Activated CD4-positive, alpha-beta T cell treated with anti-CD3 and anti-CD28 coated beads, Interleukin-2, amount 50 U/mL, for 16 hours (primary cell): ENCODE results near the gene VTCN1.

Experiments
- DNase-seq: peaks from one replicate; pipeline ENCODE4 v3.0.0-alpha.2; 2020

The VTCN1 gene

GRCh38 chr1:117208580-117208979 lies 2.1 kb downstream of the VTCN1 start:
- DNase-seq = no peak

GRCh38 chr1:117205368-117205767 lies 5.4 kb downstream of the VTCN1 start:
- DNase-seq = no peak

- DNase-seq = no peak
Observed at GRCh38 chr1:117201808-117202207, 8.9 kb downstream of the VTCN1 start.

- DNase-seq = no peak
Observed at GRCh38 chr1:117198097-117198496, 12.6 kb downstream of the VTCN1 start.

DNA sequence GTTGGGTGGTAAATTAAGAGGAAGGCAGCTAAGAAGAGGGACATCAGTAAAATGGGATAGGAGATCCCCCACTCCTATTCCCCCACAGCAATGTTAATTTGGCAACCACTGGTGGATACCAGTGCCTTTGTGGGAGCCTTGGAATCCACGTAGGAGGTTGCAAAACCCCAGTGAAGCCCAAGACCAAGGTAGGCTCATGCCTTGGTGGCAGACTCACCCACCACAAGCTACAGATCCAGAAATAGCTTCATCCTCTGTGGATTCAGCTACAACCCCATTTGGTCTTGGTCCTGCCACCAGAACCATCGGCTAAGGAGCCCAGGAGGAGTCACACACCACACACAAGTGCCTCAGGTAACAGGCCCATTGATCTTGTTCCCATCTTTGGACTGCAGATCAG lies 21.0 kb downstream of the VTCN1 start:
- no peak for DNase-seq

- DNase-seq = no peak
Observed at GRCh38 chr1:117188816-117189437, 21.8 kb downstream of the VTCN1 start.

DNA sequence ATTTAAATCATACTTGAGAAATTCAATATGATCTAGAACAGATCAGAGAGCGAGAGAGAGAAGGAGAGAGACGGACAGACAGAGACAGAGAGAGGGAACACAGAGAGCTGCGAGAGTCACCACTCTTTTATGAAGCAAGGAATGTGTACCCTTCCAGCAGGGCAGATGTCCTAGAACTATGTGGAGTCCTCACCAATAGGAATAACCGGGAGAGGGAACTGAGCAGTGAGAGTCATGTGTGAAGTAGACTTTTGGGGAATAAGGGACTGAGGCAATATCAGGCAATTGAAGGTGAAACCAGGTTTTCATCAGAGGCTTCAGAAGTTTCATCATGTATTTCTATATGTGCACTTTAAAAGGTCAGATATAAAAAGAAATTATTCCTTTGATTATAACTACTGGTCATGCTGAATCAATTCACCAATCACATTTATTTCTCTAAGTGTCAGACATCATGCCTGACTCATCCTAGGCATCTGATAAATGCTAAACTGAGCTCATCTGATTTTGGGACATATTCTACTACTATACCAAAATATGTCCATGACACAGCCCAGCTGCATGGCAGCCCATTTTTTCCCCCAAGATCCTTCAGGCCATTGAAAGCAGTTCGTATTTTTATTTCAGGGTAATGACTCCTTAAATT lies 22.4 kb downstream of the VTCN1 start:
- DNase-seq = no peak

DNA sequence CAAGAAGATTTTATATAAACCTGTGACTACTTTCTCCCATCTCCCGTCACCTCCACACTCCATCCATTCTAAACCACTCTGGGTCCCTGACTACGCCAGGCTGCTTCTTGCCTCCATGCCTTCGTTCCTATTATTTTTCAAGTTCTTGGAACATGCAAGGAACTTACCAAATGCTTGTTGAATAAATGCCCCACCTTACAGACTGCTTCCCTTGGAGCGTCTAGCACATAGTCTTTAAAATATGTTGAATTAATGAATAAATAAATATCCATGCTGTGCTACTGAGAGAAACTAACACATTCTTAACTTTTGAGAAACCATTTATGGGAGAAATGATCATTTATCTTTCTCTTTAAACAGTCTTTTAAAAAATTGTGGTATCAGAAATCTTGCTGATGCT lies 27.6 kb downstream of the VTCN1 start:
- no peak for DNase-seq

DNA sequence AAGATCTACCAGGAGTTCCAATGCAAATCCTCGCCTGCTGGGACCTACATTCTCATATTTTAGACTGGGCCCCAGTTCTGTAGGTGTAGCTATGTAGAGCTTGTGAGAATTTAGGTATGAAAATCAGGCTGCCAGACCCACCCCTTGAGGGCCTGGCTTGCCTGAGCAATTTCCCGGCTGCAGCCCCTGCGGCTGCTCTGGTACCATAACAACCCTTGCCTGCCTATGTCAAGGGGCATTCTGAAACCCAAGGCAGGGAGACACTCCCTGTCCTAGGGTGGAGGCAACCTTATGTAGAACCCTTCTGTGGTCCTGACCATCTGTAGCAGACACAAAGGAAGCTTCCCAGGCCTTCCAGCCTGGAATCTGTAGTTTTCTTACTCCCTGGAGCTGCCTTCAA lies 28.4 kb downstream of the VTCN1 start:
- no peak for DNase-seq

DNA sequence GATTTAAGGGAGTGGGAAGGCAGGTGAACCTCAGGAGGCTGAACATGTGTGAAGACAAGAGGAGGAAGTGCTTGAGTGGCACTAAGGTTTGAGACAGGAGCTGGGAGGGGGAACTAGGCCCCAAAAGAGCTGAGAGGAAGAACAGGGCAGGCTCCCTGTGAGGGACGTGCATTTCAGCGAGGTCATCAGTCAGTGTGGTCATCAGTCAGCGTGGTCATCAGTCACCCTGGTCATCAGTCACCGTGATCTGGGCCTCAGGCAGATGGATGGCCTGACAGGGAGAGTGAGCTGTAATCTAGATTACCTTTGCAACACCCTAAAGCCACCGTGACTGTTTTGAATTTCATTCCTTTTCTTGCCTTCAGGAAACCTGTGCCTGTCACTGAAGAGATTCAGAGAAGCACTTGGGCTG lies 29.1 kb downstream of the VTCN1 start:
- DNase-seq = no peak

GRCh38 chr1:117180147-117180967 lies 30.4 kb downstream of the VTCN1 start:
- no peak for DNase-seq

GRCh38 chr1:117179471-117179870 lies 31.3 kb downstream of the VTCN1 start:
- no peak for DNase-seq

GRCh38 chr1:117178756-117179155 lies 32.0 kb downstream of the VTCN1 start:
- DNase-seq = no peak

GRCh38 chr1:117177376-117177775 lies 33.4 kb downstream of the VTCN1 start:
- DNase-seq = no peak

GRCh38 chr1:117176579-117176978 lies 34.1 kb downstream of the VTCN1 start:
- no peak for DNase-seq

DNA sequence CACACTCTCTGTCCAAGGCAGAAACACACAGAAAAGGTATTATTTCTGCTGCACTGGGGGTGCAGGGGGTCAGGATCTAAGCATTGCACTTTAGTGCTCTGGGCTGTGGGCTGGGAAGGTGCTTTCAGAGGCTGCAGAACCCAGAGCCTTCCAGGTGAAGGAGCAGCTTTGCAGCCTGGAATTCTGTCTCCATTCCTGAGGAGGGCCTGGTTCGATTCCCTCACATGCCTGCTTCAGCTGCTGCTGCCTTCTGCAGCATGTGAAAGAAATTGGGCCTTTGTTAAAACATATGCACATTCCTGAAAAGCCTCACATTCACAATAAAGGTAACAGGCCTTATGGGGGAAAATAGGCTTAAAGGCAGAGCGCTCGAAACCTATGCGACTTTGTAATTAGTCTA lies 35.9 kb downstream of the VTCN1 start:
- no peak for DNase-seq

- no peak for DNase-seq
Observed at GRCh38 chr1:117173691-117174090, 37.0 kb downstream of the VTCN1 start.

DNA sequence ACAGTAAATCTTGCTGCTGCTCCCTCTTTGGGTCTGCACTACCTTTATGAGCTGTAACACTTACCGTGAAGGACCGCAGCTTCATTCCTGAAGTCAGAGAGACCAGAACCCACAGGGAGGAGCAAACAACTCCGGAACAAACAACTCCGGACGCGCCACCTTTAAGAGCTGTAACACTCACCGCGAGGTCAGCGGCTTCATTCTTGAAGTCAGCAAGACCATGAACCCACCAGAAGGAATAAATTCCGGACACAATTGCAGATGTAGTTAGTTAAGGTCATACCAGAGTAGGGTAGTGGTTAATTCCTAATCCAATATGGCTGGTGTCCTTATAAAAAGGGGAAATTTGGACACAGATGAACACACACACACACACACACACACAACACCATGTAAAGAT lies 37.7 kb downstream of the VTCN1 start:
- no peak for DNase-seq

DNA sequence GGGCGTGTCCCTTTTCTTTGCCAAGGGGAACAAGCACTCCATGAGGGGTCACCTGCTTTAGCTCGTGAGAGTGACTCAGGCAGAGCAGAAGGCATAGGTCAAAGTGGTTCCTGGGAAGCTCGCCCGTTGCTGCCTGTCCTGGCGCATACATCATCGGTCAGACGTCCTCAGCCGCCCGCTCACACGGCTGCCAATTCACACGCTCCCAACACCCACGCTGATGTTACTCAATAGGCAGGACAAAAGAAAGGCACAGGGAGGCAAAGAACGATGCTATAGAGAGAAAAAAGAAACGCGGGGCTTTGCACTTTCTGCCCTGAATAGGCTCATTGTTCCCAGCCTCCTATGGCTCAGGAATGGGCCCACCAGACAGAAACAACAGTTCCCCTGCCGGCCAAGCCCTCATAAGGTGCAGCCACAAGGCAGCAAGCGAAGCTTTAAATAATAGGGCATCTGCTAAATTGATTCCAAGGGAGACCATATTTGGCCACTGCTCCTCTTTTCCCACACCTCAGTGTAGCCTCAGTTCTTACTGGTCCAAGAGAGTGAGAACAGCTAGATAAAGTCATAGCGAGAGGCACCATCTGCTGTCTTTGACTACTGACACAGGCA lies 38.7 kb downstream of the VTCN1 start:
- no peak for DNase-seq

DNA sequence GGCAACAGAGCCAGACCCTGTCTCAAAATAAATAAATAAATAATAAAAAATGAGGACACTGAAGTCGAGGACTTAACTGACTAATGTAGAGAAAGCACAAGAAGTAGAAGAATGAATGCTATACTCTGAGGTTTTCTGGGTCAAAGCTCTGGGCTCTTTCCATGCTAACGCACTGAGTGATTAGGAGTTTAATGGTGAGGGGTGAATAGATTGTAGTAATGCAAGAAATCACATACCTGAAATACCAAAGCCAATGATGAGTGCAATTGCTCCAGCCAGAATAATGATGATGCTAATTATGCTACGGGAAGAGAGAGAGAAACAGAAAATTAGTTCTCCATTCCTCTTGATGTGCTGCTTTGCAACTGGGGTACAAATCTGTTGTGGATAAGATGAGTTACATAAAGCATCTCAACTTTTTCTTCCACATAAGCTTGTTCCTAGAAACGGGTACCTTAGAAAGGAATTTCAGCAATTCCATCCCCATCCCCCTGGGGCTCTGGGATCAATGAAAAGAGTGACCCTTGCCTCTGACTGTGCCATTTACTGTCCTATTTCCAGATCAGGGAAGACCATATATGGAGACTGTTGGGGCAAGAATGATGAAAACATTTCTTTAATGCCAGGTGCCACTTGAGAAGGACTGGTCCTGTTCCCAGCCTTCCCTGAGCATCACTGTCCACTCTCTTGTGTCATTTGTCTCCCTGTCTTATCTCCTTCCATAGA lies 40.7 kb downstream of the VTCN1 start:
- DNase-seq = no peak

DNA sequence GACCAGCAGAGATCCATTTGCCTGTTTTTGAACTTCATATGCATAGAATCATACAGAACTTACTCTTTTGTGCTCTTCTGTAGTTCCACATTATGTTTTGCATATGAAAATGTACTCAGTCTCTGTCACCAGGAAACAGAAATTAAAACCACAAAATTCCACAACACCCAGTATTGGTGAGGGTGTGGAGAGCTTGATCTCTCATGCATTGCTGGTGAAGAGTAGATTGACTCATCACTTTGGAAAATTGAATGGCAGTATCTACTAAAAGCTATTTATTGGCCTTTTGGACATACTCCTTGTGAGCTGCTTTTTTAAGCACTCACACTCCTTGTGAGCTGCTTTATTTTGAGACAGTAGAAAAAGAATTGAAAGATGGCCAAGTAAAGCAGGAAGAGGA lies 43.3 kb downstream of the VTCN1 start:
- no peak for DNase-seq

- no peak for DNase-seq
Observed at GRCh38 chr1:117166076-117166475, 44.7 kb downstream of the VTCN1 start.

- no peak for DNase-seq
Observed at GRCh38 chr1:117164209-117164608, 46.5 kb downstream of the VTCN1 start.
